ENCODE results near the gene LY9.

Gene LY9

GRCh38 chr1:160844447-160845232 lies 48.7 kb downstream of the LY9 start:
- Histone ChIP-seq H3K36me3 (ENCODE audit: low read depth) (no peaks in the 10 kb centered on the region), H3K4me3 (ENCODE audit: severe bottlenecking) (no peak overlapping the region), H3K27ac (ENCODE audit: poor library complexity, severe bottlenecking) (no peak overlapping the region), H3K27me3 (ENCODE audit: insufficient read depth, poor library complexity, severe bottlenecking) (peaks cover 6% of the 10 kb centered on the region), H3K4me1 (ENCODE audit: insufficient read depth, poor library complexity, severe bottlenecking) (no peaks in the 10 kb centered on the region), H3K9me3 (ENCODE audit: severe bottlenecking) (peaks cover 2% of the 10 kb centered on the region)
- TF ChIP-seq CTCF (IDR thresholded peaks at IDR 0.05; ENCODE audit: poor library complexity, severe bottlenecking): no peak
- no peak for DNase-seq (ENCODE audit: low spot score)
- no peak for ATAC-seq (ENCODE audit: low read depth)

- no peak overlapping the region for H3K4me3 ChIP-seq (ENCODE audit: severe bottlenecking)
- H3K27ac ChIP-seq (ENCODE audit: poor library complexity, severe bottlenecking): no peak overlapping the region
- H3K36me3 ChIP-seq (ENCODE audit: low read depth): no peaks in the 10 kb centered on the region
- peaks cover 6% of the 10 kb centered on the region for H3K27me3 ChIP-seq (ENCODE audit: insufficient read depth, poor library complexity, severe bottlenecking)
- no peak for DNase-seq (ENCODE audit: low spot score)
- no peak for TF ChIP-seq CTCF (IDR thresholded peaks at IDR 0.05; ENCODE audit: poor library complexity, severe bottlenecking)
- H3K9me3 ChIP-seq (ENCODE audit: severe bottlenecking): peaks cover 2% of the 10 kb centered on the region
- no peak for ATAC-seq (ENCODE audit: low read depth)
- H3K4me1 ChIP-seq (ENCODE audit: insufficient read depth, poor library complexity, severe bottlenecking): no peaks in the 10 kb centered on the region
Observed at GRCh38 chr1:160846281-160846680, 50.3 kb downstream of the LY9 start.

GRCh38 chr1:160850541-160850940 lies 54.6 kb downstream of the LY9 start:
- ATAC-seq (ENCODE audit: low read depth): no peak
- peaks cover 6% of the 10 kb centered on the region for H3K27me3 ChIP-seq (ENCODE audit: insufficient read depth, poor library complexity, severe bottlenecking)
- no peak for TF ChIP-seq CTCF (IDR thresholded peaks at IDR 0.05; ENCODE audit: poor library complexity, severe bottlenecking)
- H3K9me3 ChIP-seq (ENCODE audit: severe bottlenecking): peaks cover 2% of the 10 kb centered on the region
- no peaks in the 10 kb centered on the region for H3K36me3 ChIP-seq (ENCODE audit: low read depth)
- no peak for DNase-seq (ENCODE audit: low spot score)
- H3K27ac ChIP-seq (ENCODE audit: poor library complexity, severe bottlenecking): no peak overlapping the region
- H3K4me1 ChIP-seq (ENCODE audit: insufficient read depth, poor library complexity, severe bottlenecking): no peaks in the 10 kb centered on the region
- no peak overlapping the region for H3K4me3 ChIP-seq (ENCODE audit: severe bottlenecking)

- Histone ChIP-seq H3K4me1 (ENCODE audit: insufficient read depth, poor library complexity, severe bottlenecking) (no peaks in the 10 kb centered on the region), H3K27ac (ENCODE audit: poor library complexity, severe bottlenecking) (no peak overlapping the region), H3K4me3 (ENCODE audit: severe bottlenecking) (no peak overlapping the region), H3K36me3 (ENCODE audit: low read depth) (no peaks in the 10 kb centered on the region), H3K9me3 (ENCODE audit: severe bottlenecking) (peaks cover 2% of the 10 kb centered on the region), H3K27me3 (ENCODE audit: insufficient read depth, poor library complexity, severe bottlenecking) (peaks cover 6% of the 10 kb centered on the region)
- no peak for TF ChIP-seq CTCF (IDR thresholded peaks at IDR 0.05; ENCODE audit: poor library complexity, severe bottlenecking)
- no peak for DNase-seq (ENCODE audit: low spot score)
- no peak for ATAC-seq (ENCODE audit: low read depth)
Observed at GRCh38 chr1:160850993-160851392, 55.0 kb downstream of the LY9 start.

- DNase-seq (ENCODE audit: low spot score): no peak
- no peaks in the 10 kb centered on the region for H3K4me1 ChIP-seq (ENCODE audit: insufficient read depth, poor library complexity, severe bottlenecking)
- no peak for ATAC-seq (ENCODE audit: low read depth)
- no peak for TF ChIP-seq CTCF (IDR thresholded peaks at IDR 0.05; ENCODE audit: poor library complexity, severe bottlenecking)
- no peaks in the 10 kb centered on the region for H3K36me3 ChIP-seq (ENCODE audit: low read depth)
- H3K27me3 ChIP-seq (ENCODE audit: insufficient read depth, poor library complexity, severe bottlenecking): no peaks in the 10 kb centered on the region
- no peak overlapping the region for H3K4me3 ChIP-seq (ENCODE audit: severe bottlenecking)
- no peaks in the 10 kb centered on the region for H3K9me3 ChIP-seq (ENCODE audit: severe bottlenecking)
- no peak overlapping the region for H3K27ac ChIP-seq (ENCODE audit: poor library complexity, severe bottlenecking)
Observed at GRCh38 chr1:160853014-160853413, 57.0 kb downstream of the LY9 start.
